OCI-LY7 (cell line): ENCODE results near the gene RHOT2.

ENCODE experiments used
- EZH2phosphoT487 ChIP-seq: fragments of 200-600 bp; sonication (generic); IDR thresholded peaks from 2 replicates; pipeline ENCODE4 v1.6.1; 2018; ENCODE audit warnings: low read depth, borderline replicate concordance, mild to moderate bottlenecking, mixed run types, antibody characterized with exemption, low read length, moderate library complexity, mixed read lengths
- TF ChIP-seq, protein P1 (sequence below): fragments of 200-600 bp; sonication (generic); conservative IDR thresholded peaks from 2 replicates; pipeline ENCODE4 v1.5.1; 2014; ENCODE audit warnings: mild to moderate bottlenecking, antibody characterized with exemption, low read length, moderate library complexity, mixed read lengths

- TF ChIP-seq, protein P1, sequence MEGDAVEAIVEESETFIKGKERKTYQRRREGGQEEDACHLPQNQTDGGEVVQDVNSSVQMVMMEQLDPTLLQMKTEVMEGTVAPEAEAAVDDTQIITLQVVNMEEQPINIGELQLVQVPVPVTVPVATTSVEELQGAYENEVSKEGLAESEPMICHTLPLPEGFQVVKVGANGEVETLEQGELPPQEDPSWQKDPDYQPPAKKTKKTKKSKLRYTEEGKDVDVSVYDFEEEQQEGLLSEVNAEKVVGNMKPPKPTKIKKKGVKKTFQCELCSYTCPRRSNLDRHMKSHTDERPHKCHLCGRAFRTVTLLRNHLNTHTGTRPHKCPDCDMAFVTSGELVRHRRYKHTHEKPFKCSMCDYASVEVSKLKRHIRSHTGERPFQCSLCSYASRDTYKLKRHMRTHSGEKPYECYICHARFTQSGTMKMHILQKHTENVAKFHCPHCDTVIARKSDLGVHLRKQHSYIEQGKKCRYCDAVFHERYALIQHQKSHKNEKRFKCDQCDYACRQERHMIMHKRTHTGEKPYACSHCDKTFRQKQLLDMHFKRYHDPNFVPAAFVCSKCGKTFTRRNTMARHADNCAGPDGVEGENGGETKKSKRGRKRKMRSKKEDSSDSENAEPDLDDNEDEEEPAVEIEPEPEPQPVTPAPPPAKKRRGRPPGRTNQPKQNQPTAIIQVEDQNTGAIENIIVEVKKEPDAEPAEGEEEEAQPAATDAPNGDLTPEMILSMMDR = no peak
- no peak for TF ChIP-seq EZH2phosphoT487
Observed at GRCh38 chr16:677316-678190, 9.6 kb downstream of the RHOT2 start.
